SK-N-MC (cell line): Measurements from ENCODE around the gene GNG5.

Experiments
- EZH2 ChIP-seq: fragments of 200-600 bp; sonication (generic); IDR thresholded peaks from one replicate; pipeline ENCODE4 v1.6.1; 2017; ENCODE audit warnings: antibody characterized with exemption
- POLR2AphosphoS5 ChIP-seq: IDR thresholded peaks from 2 replicates; pipeline ENCODE4 v1.6.1; 2012; ENCODE audit warnings: mild to moderate bottlenecking, low read depth, low read length, borderline replicate concordance

GRCh38 chr1:84479998-84480397 is 26.4 kb downstream of the GNG5 start:
- TF ChIP-seq EZH2 = no peak
- no peak for TF ChIP-seq POLR2AphosphoS5
